D341Med (cell line): ENCODE data around the gene STXBP6.

ENCODE experiments used
- DNase-seq: peaks from one replicate; pipeline ENCODE4 v3.0.0; 2012; ENCODE audit warnings: low spot score

STXBP6 gene

DNA sequence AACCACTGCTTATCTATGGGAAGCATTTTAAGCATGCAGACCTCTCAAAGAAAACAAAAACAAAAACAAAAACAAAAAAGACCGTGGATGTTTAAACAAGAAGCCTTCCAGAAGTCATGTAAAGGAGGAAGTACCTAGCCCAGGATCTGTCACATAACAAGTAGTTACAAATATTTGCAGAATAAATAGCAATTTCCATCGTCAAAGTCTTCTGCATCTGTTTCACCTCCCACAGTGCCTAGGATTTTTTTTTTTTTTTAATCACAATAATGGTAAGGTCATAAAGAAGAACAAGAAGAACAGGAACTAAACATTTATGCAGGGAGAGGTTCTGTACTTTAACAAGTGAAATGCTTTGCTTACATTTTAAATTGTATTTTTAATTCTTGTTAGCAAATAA is 2.4 kb upstream of the STXBP6 start:
- DNase-seq = no peak

DNA sequence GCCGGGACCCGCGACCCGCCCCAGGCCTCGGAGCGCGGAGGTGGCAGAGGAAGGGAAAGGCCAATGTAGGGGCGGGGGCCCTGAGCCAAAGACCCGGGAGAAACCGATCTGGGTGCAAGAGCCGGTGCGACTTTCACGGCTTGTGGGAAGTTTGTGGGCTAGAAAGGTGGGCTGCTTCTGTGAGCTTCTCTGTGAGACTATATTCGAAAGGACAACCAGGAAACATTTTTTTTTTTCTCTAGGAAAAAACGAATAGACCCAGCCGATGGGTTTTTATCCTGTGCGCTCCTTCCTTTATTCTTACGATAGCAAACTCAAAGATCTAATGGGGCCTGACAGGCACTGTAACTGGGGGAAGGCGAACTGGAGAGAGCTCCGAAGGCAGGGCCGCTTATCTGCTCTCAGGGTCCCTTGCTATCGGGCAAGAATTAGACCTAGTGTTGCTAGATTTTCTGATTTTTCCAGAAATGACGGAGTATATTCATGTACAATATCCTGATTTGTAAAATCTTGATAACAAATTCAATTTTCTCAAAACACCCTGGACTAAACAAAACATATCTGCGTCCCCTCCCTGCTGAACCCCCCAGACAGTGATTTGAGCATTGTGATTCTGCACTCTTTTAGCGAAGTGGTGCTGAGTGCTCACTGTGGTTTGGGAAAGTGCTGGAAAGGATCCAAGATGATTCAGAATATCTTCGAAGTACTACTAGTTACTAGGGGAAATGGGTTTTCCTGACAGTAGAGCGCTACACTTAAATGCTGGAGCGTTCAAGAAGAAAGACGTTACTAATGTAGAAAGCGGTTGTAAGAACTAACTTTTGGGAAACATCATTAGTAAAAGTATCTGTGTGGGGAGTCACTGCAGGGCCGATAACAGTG is 563 bp upstream of the STXBP6 start:
- no peak for DNase-seq

DNA sequence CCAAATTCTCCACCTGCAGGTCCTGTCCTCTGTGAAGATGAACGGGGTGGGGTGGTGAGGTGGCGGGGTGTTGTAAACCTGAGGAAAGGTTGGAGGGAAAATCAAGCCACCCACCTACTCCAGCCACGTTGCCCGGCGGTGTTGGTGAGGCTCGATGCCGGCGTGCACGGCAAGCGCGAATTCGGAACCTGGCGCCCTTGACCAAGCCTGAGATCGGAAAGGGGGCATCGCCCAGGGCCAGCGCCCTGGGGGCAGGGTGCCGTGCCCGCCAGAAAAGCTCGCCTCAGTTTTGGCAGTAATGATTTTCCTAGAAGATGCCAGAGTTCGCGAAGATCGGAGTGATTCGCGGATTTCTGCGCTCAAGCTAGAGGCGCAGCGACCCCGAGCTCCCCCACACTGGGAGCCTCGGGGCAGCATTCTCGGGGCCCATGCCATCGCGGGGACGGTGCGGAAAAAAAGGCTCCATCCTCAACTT is 817 bp downstream of the STXBP6 start:
- no peak for DNase-seq

- no peak for DNase-seq
Measured at GRCh38 chr14:25048170-25049016, 1.6 kb downstream of the STXBP6 start.

- DNase-seq = no peak
Measured at GRCh38 chr14:25046301-25046943, 3.5 kb downstream of the STXBP6 start.

DNA sequence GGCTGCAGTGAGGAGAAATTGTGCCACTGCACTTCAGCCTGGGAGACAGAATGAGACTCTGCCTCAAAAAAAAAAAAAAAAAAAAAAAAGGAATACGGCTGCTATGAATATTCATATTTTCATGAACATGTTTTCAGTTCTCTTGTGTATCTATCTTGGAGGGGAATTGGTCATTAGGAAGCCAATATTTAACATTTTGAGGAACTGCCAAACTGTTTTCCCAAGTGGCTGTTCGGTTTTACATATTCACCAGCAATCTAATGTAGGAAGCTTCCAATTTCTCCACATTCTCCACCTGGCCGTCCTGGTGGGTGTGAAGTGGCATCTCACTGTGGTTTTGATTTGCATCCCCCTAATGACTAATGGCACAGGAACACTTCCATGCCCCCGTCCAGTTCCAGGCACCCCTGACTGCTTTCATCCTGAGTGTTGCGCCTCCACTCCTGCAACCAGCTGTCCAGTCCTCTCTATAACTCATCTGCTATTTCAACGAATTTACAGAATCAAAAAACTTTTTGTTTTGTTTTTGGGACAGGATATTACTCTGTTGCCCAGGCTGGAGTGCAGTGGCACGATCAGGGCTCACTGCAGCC is 5.7 kb downstream of the STXBP6 start:
- DNase-seq = no peak

DNA sequence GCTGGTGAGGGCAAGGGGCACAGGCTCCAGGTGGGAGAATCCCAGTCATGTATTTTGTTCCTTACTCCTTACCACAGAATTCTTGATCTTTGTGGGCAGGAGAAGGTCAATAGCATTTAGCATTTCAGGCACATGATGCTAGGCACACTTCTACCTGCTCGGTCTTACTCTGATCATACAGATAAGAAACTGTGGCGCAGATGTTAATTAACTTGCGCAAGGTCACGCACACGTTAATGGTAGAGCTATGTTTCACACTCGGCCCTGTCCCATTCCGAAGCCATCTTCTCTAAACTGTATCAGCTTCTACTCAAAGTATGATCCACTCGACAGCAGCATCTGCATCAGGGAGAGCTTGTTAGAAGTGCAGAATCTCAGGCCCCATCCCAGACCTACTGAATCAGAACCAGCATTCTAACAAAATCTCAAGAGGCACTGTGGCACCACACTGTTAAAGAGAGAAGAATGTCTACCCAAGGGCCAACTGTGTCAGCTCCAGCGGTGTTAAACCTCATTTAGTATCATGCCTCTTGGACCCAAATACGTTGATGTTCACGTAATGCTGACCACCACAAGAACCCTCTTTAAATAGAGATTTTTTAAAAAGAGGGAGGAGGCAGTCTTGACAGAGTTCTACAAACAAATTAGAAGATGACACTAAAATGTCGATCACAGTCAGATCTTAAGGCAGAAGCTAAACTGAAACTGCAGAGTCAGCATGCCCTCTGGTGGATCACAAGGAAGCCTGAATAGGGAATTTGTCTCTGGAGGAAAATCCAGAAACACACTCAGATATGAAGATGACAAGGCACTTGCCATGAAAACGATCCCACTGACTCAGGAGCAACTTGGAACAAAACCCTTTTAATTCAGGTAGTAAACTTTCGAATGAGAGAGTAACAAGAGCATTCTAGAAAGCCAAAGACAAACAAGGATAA is 7.3 kb downstream of the STXBP6 start:
- DNase-seq = no peak

DNA sequence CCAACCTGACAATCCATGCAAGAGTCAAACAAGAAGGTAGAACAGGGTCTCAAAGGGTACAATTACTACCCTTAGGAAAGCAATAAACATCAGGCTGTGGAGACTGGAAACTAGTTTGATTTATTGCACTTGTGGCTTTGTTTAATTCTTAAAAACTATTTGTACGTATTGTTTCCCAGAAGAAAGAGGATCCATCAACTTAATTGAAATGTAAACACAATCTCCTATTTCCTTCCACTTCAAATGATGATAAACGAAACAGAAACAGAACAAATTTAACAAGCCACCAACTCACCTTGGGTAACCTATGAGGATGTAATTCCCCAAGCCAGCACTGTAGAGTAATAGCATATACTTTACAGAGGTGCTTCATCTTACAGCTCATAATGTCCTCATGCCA is 8.0 kb downstream of the STXBP6 start:
- DNase-seq = no peak

- DNase-seq = no peak
Measured at GRCh38 chr14:25041484-25041883, 8.5 kb downstream of the STXBP6 start.

GRCh38 chr14:25039933-25040332 is 10.0 kb downstream of the STXBP6 start:
- DNase-seq = no peak

DNA sequence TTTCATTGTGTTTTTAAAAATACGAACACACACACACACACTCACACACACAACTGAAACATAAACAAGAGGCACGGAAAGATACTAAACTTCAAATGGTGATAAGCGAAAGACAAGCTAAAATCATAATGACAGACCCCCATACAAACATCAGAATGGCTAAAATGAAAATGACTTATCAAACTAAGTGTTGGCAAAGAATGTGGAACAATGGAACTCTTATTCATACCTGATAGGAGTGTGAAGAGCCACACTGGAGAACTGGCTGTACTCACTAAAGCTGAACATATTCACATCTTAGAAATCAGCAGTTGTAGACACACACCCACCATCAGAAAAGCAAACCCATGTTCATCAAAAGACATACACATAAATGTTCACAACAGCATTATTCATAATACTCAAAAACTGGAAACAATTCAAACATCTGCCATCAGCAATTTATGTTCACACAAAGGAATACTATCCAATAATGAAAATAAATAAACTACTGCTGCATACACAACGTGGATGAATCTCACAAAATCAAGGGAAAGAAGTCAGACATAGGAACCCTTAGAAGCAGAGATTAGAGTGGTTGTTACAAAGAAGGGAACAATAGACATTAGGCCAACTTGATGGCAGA is 11.8 kb downstream of the STXBP6 start:
- no peak for DNase-seq

GRCh38 chr14:25037032-25037431 is 12.9 kb downstream of the STXBP6 start:
- no peak for DNase-seq

- DNase-seq = no peak
Measured at GRCh38 chr14:25034803-25035681, 14.9 kb downstream of the STXBP6 start.

GRCh38 chr14:25033358-25033757 is 16.6 kb downstream of the STXBP6 start:
- DNase-seq = no peak

- DNase-seq = no peak
Measured at GRCh38 chr14:25032092-25032784, 17.7 kb downstream of the STXBP6 start.

DNA sequence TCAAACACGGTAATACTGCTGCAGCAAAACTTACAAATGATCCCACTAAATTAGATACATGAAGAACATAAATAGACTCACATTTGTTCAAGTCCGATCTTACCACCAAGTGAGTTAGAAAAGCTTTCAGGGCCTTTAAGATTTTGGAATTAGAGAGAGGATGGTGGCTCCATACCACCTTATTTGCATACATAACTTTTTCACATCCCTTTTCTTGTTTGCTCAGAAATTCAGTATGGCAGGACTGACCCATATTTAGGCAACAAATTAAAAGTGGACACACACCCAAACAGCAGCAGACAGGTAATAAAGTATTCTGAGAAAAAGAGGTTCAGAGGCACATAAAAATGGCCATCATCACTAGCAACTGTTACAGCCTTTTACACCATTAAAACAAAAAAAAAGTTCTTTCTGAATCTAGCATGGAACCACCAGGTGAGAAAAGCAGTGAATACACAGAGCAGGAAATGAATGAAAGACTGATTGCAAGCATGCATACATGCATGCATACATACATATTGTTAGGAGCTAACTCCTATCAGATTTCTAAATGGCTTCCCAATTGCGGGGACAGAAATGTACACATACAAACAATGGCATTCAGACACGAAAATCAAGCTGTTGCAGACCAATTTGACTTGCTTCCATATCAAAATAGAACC is 23.3 kb downstream of the STXBP6 start:
- no peak for DNase-seq

DNA sequence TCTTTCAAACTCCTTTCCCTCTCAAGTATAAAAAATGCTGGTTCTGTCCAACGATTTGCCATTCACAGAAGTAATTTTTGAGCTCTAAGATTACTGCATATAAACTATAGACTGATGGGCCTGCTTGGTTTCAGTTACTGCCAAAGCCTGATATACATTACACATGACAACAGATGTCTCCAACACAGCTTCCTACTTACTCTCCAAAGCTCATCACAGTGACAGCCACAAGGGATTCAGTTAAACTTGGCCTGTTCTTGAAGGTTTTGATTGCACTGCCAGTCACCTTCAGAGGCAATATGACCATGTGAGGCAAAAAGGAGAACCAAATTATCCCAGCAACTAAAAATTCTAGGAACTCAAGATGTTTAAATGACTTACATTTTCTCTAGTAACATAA is 30.1 kb downstream of the STXBP6 start:
- DNase-seq = no peak

GRCh38 chr14:25017562-25017961 is 32.4 kb downstream of the STXBP6 start:
- DNase-seq = no peak
